GM18951 (cell line): ENCODE results near the gene PPP2R5B.

Experiments used
- POLR2A ChIP-seq: IDR thresholded peaks from 4 replicates; pipeline ENCODE4 v1.6.1; 2011; ENCODE audit warnings: mild to moderate bottlenecking; ENCODE audit not compliant: insufficient read length, insufficient read depth; ENCODE audit errors: extremely low read depth
- in situ Hi-C: fragments of 300-500 bp; cut with MboI; formaldehyde crosslinking; loops from one replicate; pipeline ENCODE4 v1.12.0; 2022; ENCODE audit warnings: low sequenced_read_pairs, mixed read lengths, inconsistent platforms; ENCODE audit not compliant: unreplicated experiment

Gene PPP2R5B

GRCh38 chr11:64921384-64921783 lies 3.1 kb upstream of the PPP2R5B start:
- in situ Hi-C loops: no loop called here
- no peak for TF ChIP-seq POLR2A

GRCh38 chr11:64923151-64923661 lies 1.3 kb upstream of the PPP2R5B start:
- TF ChIP-seq POLR2A: no peak
- in situ Hi-C loops: no loop called here

GRCh38 chr11:64924910-64925284 lies 408 bp downstream of the PPP2R5B start:
- in situ Hi-C loops: no loop called here
- TF ChIP-seq POLR2A: no peak

GRCh38 chr11:64925536-64926436 lies 1.3 kb downstream of the PPP2R5B start:
- TF ChIP-seq POLR2A: no peak
- in situ Hi-C loops: no loop called here

GRCh38 chr11:64926689-64927088 lies 2.2 kb downstream of the PPP2R5B start:
- in situ Hi-C loops: no loop called here

GRCh38 chr11:64928957-64929356 lies 4.5 kb downstream of the PPP2R5B start:
- TF ChIP-seq POLR2A: no peak

More at GRCh38 chr11:64926689-64927088, 2.2 kb downstream of the PPP2R5B start:
- TF ChIP-seq POLR2A: no peak

GRCh38 chr11:64929625-64930024 lies 5.1 kb downstream of the PPP2R5B start:
- in situ Hi-C loops: no loop called here
- no peak for TF ChIP-seq POLR2A

More at GRCh38 chr11:64928957-64929356, 4.5 kb downstream of the PPP2R5B start:
- in situ Hi-C loops: no loop called here

GRCh38 chr11:64930340-64930739 lies 5.9 kb downstream of the PPP2R5B start:
- in situ Hi-C loops: no loop called here
- no peak for TF ChIP-seq POLR2A

- in situ Hi-C loops: no loop called here
- TF ChIP-seq POLR2A: no peak
These were observed 6.8 kb downstream of the PPP2R5B start for GRCh38 chr11:64931290-64931689.

- TF ChIP-seq POLR2A: no peak
- in situ Hi-C loops: no loop called here
These were observed 7.8 kb downstream of the PPP2R5B start for GRCh38 chr11:64932324-64932723.

- in situ Hi-C loops: no loop called here
- TF ChIP-seq POLR2A: no peak
These were observed 8.9 kb downstream of the PPP2R5B start for GRCh38 chr11:64933213-64933934.

GRCh38 chr11:64933935-64934681 lies 9.6 kb downstream of the PPP2R5B start:
- in situ Hi-C loops: no loop called here
- no peak for TF ChIP-seq POLR2A
